ENCODE measurements around the gene LMX1B. TPM values are rescaled to one million over a fixed set of nuclear protein-coding genes. Genes with fewer than 3 reads are reported as not detected.
"Not testable (repeated sequence)": the region's sequence is repeated elsewhere in the genome, so short reads cannot be mapped to it uniquely, and the experiment has no call there.

LMX1B gene
- total and polyA plus RNA-seq, 11 donors: 0.15 to 1.1 (median 0.39) TPM

DNA sequence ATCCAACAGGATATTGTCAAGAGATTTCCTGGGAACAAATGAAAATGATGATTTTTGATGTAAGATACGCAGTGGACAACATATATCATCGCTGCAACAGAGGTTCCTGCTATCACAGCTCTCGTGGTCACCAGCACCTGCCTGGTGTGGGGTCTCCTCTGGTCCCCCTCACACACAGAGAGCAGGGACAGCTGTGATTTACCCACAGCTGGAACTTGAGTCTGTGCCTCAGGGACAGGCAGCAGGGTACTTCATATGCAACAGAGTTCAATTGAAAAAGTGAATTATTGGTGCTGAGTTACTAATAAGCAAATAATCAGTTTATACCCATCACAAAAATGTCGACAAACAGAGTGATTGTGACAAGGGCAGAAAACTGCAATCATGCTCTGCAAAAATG is 93.4 kb downstream of the LMX1B start:
- intact Hi-C loops (cut with DNase I): loop anchor here in 3 of 10 donors (2.0 kb wide), 1 partner anchor 74 kb away; no protein-coding TSS in a partner anchor
- Histone ChIP-seq H3K4me1 (peaks cover 0 to 21% (median 12%) of the 10 kb centered on the region in 12 donors), H3K36me3 (no peaks in the 10 kb centered on the region), H3K27ac (no peak overlapping the region), H3K4me3 (no peak overlapping the region), H3K9me3 (no peaks in the 10 kb centered on the region), H3K27me3 (peaks cover 17 to 52% (median 28%) of the 10 kb centered on the region in 9 donors)
- TF ChIP-seq POLR2A (IDR thresholded peaks at IDR 0.05): no peak
- TF ChIP-seq, protein P1, sequence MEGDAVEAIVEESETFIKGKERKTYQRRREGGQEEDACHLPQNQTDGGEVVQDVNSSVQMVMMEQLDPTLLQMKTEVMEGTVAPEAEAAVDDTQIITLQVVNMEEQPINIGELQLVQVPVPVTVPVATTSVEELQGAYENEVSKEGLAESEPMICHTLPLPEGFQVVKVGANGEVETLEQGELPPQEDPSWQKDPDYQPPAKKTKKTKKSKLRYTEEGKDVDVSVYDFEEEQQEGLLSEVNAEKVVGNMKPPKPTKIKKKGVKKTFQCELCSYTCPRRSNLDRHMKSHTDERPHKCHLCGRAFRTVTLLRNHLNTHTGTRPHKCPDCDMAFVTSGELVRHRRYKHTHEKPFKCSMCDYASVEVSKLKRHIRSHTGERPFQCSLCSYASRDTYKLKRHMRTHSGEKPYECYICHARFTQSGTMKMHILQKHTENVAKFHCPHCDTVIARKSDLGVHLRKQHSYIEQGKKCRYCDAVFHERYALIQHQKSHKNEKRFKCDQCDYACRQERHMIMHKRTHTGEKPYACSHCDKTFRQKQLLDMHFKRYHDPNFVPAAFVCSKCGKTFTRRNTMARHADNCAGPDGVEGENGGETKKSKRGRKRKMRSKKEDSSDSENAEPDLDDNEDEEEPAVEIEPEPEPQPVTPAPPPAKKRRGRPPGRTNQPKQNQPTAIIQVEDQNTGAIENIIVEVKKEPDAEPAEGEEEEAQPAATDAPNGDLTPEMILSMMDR (IDR thresholded peaks at IDR 0.05): no peak
- ATAC-seq: no peak
- DNase-seq: no peak
- WGBS, 4 donors: 74 to 87% (median 83%) methylated on average over 4 of the region's 4 CpGs

DNA sequence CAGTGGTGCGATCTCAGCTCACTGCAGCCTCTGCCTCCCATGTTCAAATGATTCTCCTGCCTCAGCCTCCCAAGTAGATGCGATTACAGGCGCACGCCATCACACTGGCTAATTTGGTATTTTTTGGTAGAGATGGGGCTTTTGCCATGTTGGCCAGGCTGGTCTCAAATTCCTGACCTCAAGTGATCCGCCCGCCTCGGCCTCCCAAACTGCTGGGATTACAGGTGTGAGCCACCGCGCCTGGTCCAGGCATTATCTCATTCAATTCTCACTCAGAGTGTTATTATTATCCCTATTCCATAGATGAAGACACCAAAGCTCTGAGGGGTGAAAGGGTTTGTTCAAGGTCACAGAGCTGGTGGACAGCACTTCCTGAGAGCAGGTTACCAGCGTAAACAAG is 94.0 kb downstream of the LMX1B start:
- not testable (repeated sequence) for H3K27ac ChIP-seq, ATAC-seq, H3K4me3 ChIP-seq, DNase-seq, H3K36me3 ChIP-seq, H3K9me3 ChIP-seq
- WGBS, 4 donors: 90 to 97% (median 93%) methylated on average over 10 of the region's 10 CpGs
- intact Hi-C loops (cut with DNase I): loop anchor here in 3 of 10 donors (2.0 kb wide), 1 partner anchor 73 kb away; no protein-coding TSS in a partner anchor
- Histone ChIP-seq H3K27me3 (peaks cover 14 to 46% (median 22%) of the 10 kb centered on the region in 9 donors), H3K4me1 (peaks cover 0 to 21% (median 12%) of the 10 kb centered on the region in 12 donors)

DNA sequence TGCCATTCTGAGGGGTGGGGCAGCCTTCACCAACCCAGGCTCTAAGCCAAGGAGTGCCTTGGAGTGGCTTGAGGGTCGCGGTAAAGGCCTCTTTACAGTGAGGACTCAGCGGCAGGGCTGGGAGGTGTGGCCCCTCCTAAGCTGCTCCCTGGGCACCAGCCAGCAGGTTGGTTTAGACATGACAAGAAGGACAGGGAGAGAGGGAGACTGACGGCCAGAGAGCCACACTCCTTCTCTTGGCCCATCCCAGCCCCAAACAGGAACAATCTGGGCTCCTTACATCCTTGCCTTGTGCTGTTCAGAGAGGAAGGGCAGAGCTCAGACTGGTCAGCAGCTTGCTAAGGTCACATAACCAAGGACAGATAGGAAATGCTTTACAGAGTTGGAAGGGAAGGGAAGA is 94.5 kb downstream of the LMX1B start:
- intact Hi-C loops (cut with DNase I): no loop called here

DNA sequence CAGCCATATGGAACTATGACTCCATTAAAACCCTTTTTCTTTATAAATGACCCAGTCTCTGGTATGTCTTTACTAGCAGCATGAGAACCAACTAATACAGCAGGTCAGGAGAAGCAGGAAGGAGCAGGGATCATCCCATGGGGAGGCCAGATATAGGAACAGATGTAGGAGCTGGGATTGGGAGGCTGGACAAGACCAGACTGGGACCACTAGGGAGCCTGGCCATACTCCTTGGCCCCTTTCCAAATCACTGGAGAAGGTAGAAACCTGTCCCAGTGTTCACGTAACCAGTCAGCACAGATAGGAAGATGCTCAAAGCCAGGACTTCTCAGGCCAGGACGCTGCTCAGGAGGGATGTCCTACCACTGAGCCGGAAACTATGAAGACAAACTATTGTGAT is 95.5 kb downstream of the LMX1B start:
- 80 to 92% (median 87%) methylated on average over 1 to 3 of the region's 3 CpGs for WGBS, 4 donors
- DNase-seq (no peak), ATAC-seq (no peak)
- intact Hi-C loops (cut with DNase I): no loop called here
- no peak overlapping the region for H3K4me3 ChIP-seq
- no peak overlapping the region for H3K27ac ChIP-seq
- peaks cover 0 to 38% (median 8%) of the 10 kb centered on the region in 9 donors for H3K27me3 ChIP-seq
- H3K9me3 ChIP-seq: no peaks in the 10 kb centered on the region
- peaks cover 0 to 21% (median 12%) of the 10 kb centered on the region in 12 donors for H3K4me1 ChIP-seq
- no peaks in the 10 kb centered on the region for H3K36me3 ChIP-seq
- TF ChIP-seq, protein P1 (IDR thresholded peaks at IDR 0.05): no peak
- no peak for TF ChIP-seq POLR2A (IDR thresholded peaks at IDR 0.05)

More for the DNA sequence above, 94.5 kb downstream of the LMX1B start:
- H3K4me1 ChIP-seq: peaks cover 0 to 21% (median 12%) of the 10 kb centered on the region in 12 donors
- TF ChIP-seq POLR2A (IDR thresholded peaks at IDR 0.05): no peak
- TF ChIP-seq, protein P1 (IDR thresholded peaks at IDR 0.05): no peak
- no peaks in the 10 kb centered on the region for H3K36me3 ChIP-seq
- 60 to 75% (median 67%) methylated on average over 4 of the region's 4 CpGs for WGBS, 4 donors
- no peak for ATAC-seq
- no peaks in the 10 kb centered on the region for H3K9me3 ChIP-seq
- no peak overlapping the region for H3K4me3 ChIP-seq
- no peak overlapping the region for H3K27ac ChIP-seq
- peaks cover 9 to 41% (median 17%) of the 10 kb centered on the region in 9 donors for H3K27me3 ChIP-seq
- DNase-seq: no peak

DNA sequence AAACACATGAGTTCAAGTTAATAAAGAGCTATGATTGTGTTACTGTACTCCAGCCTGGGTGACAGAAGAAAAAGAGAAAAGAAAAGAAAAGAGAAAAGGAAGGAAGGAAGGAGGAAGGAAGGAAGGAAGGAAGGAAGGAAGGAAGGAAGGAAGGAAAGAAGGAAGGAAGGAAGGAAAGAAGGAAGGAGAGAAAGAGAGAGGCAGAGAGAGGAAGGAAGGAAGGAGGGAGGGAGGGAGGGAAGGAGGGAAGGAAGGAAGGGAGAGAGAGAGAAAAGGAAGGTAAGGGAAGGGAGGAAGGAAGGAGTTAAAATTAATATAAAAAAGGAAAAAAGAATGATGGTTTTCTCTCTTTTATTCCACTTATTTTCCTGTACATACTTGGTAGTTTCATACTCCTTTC is 101.7 kb downstream of the LMX1B start:
- Histone ChIP-seq H3K27ac (no peak overlapping the region), H3K36me3 (no peaks in the 10 kb centered on the region), H3K27me3 (peaks cover 0 to 24% (median 0%) of the 10 kb centered on the region in 9 donors), H3K9me3 (no peaks in the 10 kb centered on the region), H3K4me3 (no peak overlapping the region), H3K4me1 (peaks cover 0 to 19% (median 0%) of the 10 kb centered on the region in 12 donors)
- TF ChIP-seq POLR2A (IDR thresholded peaks at IDR 0.05): no peak
- TF ChIP-seq, protein P1 (IDR thresholded peaks at IDR 0.05): no peak
- intact Hi-C loops (cut with DNase I): no loop called here
- DNase-seq (no peak), ATAC-seq (no peak)

DNA sequence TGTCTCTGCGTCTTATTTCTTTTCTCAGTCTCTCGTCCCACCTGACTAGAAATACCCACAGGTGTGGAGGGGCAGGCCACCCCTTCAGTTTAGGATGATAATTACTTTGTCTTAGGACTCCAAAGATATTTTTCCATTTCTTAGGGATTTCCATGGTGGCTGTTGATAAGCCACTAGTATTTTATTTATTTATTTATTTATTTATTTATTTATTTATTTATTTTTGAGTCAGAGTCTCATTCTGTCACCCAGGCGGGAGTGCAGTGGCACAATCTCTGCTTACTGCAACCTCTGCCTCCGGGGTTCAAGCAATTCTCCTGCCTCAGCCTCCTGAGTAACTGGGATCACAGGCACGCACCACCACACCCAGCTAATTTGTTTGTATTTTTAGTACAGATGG is 103.7 kb downstream of the LMX1B start:
- H3K9me3 ChIP-seq; H3K4me3 ChIP-seq; DNase-seq; ATAC-seq; H3K27ac ChIP-seq; H3K36me3 ChIP-seq; intact Hi-C loops (cut with DNase I): not testable (repeated sequence)
- H3K4me1 ChIP-seq: peaks cover 0 to 38% (median 4%) of the 10 kb centered on the region in 12 donors
- H3K27me3 ChIP-seq: peaks cover 0 to 27% (median 0%) of the 10 kb centered on the region in 9 donors
- WGBS, 4 donors: 84 to 92% (median 91%) methylated on average over 5 of the region's 5 CpGs
